GM21390 (cell line): ENCODE measurements around the gene GOLGA6L2.
"Not testable (repeated sequence)": the region's sequence is repeated elsewhere in the genome, so short reads cannot be mapped to it uniquely, and the experiment has no call there.

Source experiments
- ATAC-seq: cut with Tn5 transposase; IDR thresholded peaks from one replicate; pipeline ENCODE4 v1.9.1; 2021; ENCODE audit not compliant: unreplicated experiment

GOLGA6L2 gene

GRCh38 chr15:23434699-23435098 is 12.3 kb downstream of the GOLGA6L2 start:
- ATAC-seq = not testable (repeated sequence)

- not testable (repeated sequence) for ATAC-seq
These were observed 21.7 kb downstream of the GOLGA6L2 start for GRCh38 chr15:23425327-23425726.

GRCh38 chr15:23424111-23424904 is 22.7 kb downstream of the GOLGA6L2 start:
- no peak for ATAC-seq

GRCh38 chr15:23422946-23423708 is 23.9 kb downstream of the GOLGA6L2 start:
- no peak for ATAC-seq

GRCh38 chr15:23422099-23422945 is 24.7 kb downstream of the GOLGA6L2 start:
- ATAC-seq = no peak

GRCh38 chr15:23420806-23421575 is 26.1 kb downstream of the GOLGA6L2 start:
- ATAC-seq = peak; percentile 51

- no peak for ATAC-seq
These were observed 30.4 kb downstream of the GOLGA6L2 start for GRCh38 chr15:23416349-23417276.

- ATAC-seq = not testable (repeated sequence)
These were observed 31.2 kb downstream of the GOLGA6L2 start for GRCh38 chr15:23415866-23416265.

- ATAC-seq = no peak
These were observed 31.6 kb downstream of the GOLGA6L2 start for GRCh38 chr15:23415321-23415865.

GRCh38 chr15:23412881-23413600 is 34.0 kb downstream of the GOLGA6L2 start:
- not testable (repeated sequence) for ATAC-seq

- ATAC-seq = no peak
These were observed 35.2 kb downstream of the GOLGA6L2 start for GRCh38 chr15:23411841-23412240.

GRCh38 chr15:23403550-23403949 is 43.5 kb downstream of the GOLGA6L2 start:
- ATAC-seq = no peak

- ATAC-seq = no peak
These were observed 44.5 kb downstream of the GOLGA6L2 start for GRCh38 chr15:23402544-23402943.

GRCh38 chr15:23402140-23402539 is 44.9 kb downstream of the GOLGA6L2 start:
- no peak for ATAC-seq

GRCh38 chr15:23401627-23402026 is 45.4 kb downstream of the GOLGA6L2 start:
- ATAC-seq = no peak

GRCh38 chr15:23399207-23399606 is 47.8 kb downstream of the GOLGA6L2 start:
- ATAC-seq = not testable (repeated sequence)

GRCh38 chr15:23398357-23398756 is 48.7 kb downstream of the GOLGA6L2 start:
- ATAC-seq = not testable (repeated sequence)

GRCh38 chr15:23397779-23398178 is 49.3 kb downstream of the GOLGA6L2 start:
- ATAC-seq = no peak
